Uterine smooth muscle cell (primary cell): ENCODE results near the gene S100A13. TPM values are rescaled to one million over a fixed set of nuclear protein-coding genes. Genes with fewer than 3 reads are reported as not detected.

Source experiments
- total RNA-seq: library from RNA; depleted of rRNA; stranded (reverse); fragments of >200 nt; gene quantifications from 2 replicates; pipeline ENCODE4 v1.2.3, GENCODE V29; 2014

The S100A13 gene
- 152 and 193 TPM in 2 replicates for total RNA-seq

DNA sequence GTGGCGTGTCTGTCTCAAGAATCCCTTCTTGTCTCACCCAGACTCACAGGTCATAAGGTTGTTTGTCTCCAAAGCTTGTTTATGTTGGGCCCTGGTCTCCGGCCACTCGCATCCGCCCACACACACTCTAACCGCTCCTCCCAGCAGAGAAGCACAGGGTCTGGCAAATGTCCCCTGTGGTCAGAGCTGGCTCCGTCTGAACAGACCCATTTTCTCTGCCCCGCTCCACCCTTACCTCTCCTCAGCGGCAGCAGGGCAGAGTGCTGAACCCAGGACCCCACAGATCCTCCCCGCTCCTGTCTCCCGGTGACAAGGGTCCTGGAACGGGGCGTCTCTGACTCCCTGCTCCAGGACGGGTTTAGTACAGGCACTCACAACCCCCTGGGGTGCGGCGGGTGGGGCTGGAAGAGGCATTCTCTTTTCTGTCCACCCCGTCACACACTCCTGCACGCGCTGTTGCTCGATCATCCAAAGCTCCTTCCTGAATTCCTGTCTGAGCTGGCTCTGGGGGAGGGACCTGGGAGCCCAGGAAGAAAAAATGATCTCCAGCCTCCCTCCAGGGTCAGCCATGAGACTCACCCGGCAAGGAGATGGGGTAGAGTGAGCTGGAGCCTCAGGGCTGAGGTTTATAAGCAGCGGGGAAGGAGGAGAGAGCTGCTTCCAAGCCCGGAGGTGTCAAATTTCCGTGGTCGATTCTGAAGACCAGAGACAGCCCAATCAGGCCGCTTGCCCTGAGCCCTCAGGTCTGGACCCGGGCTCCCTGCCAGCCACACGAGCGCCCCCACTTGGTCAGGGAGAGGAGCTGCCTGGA, at the start of gene S100A13:
S100A13 (minus strand) TSS at position 602 of the 811 bp plus-strand sequence. CDS start 1,033 bp downstream, outside the sequence.

GRCh38 chr1:153670859-153671627, 43.7 kb upstream of the S100A13 start, which contains the start of gene ILF2:
Gene ILF2 (minus strand): TSS chr1:153670993. CDS start chr1:153670922, 71 bp downstream.

GRCh38 chr1:153658400-153659174, 31.3 kb upstream of the S100A13 start, which contains the start of gene SNAPIN:
Gene SNAPIN (plus strand): TSS chr1:153658703. CDS start chr1:153658744, 41 bp downstream.

GRCh38 chr1:153633754-153634665, 6.7 kb upstream of the S100A13 start, which contains the start of gene CHTOP:
Gene CHTOP (plus strand): TSS chr1:153634066. CDS start chr1:153636589, 2,523 bp downstream.

DNA sequence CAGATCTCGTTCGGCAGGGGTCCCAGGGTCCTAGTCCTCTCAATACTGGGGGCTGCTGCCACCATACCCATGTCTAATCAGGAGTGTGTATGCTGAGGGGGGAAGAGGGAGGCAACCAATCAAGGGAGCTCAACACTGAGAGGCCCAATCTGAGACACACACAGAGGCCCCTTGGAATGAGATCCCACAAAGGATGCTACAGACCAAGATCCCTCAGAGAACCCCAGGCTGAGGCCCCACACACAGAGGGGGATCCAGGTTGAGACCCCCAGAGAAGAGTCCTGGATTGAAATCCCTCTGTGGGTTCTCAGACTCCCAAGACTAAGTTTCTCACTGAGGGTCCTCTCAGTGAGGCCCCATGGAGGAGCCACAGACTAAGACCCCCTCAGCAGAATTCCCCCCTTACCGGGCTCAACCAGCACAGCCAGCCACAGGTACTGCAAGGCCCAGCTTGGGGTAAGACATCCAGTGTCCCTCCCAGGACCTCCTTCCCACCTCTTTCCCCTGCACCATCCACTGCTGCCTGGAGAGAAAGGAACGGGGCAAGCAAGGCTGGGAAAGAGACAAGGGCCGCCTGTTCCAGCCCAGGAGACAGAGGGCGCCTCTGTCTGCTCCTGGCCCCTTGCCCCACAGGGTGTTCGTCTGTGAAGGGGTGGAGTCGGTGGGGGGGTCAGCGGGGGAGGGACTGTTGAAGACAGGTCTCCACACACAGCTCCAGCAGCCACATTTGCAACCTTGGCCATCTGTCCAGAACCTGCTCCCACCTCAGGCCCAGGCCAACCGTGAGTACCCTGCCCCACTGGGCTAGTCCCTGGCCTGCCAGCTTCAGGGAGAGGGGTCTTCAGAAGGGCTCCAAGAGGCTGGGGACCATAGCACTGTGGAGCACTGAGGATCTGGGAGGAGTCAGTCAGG, 666 bp upstream of the S100A13 start, which contains the start of gene S100A1:
S100A1 (plus strand) TSS at position 720 of the 912 bp plus-strand sequence. CDS start 2,088 bp downstream, outside the sequence.

DNA sequence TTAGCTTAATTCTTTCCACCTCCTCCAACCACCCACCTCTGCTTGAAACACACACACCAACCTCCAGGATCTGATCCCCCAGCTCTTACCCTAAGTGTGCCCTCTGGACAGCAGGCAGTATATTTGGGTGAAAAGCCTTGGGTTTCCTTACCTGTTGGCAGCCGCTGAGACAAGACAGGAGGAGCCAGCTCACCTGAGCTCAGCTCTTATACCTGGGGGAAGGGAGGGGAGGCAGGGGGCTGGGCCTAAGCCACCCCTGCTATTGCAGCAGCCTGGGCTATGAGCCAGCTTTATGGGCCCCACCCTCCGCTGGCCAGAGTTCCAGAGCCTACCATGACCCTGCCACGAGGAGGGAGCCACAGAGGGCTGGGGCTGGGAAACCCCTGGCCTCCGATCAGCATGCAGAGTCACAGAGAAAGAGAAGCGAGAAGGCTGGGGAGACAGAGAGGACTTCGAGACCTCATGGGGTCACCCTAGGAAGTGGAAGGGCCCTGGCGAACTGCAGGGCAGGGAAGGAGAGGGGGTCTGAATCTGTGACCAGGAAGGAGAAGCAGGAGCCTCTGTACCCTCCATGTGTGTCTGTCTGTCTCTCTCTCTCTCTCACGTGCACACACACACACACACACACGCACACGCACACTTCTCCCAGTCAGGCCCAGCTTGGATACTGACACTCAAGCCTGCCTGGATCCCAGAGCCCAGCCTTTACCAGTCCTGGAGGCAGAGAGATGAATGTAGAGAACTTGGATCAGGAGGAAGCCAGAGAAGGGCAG, 11.0 kb downstream of the S100A13 start, which contains the start of gene S100A14:
S100A14 (minus strand) TSS at position 182 of the 773 bp plus-strand sequence. CDS start 467 bp downstream, outside the sequence.

GRCh38 chr1:153612755-153613331, 14.5 kb downstream of the S100A13 start, which contains the start of gene S100A16:
Gene S100A16 (minus strand): TSS chr1:153613137. CDS start chr1:153608151, 4,986 bp downstream.

Other genes starting within 250 kb of the S100A13 start
- not detected in 2 replicates for gene S100A8, start 236.4 kb downstream of the S100A13 start, total RNA-seq
- not detected in 2 replicates for gene S100A7A, start 211.0 kb downstream of the S100A13 start, total RNA-seq
- not detected in 2 replicates for gene S100A7, start 166.9 kb downstream of the S100A13 start, total RNA-seq
- 1,072 and 1,519 TPM in 2 replicates for gene S100A6, start 91.5 kb downstream of the S100A13 start, total RNA-seq
- gene S100A5, start 86.6 kb downstream of the S100A13 start, total RNA-seq = 0.66 TPM in 1 of 2 replicates, not detected in the other
- gene S100A4, start 81.7 kb downstream of the S100A13 start, total RNA-seq = 31.4 and 82.6 TPM in 2 replicates
- gene S100A3, start 78.2 kb downstream of the S100A13 start, total RNA-seq = 2.2 and 3.3 TPM in 2 replicates
- 1.00 and 2.4 TPM in 2 replicates for gene S100A2, start 61.7 kb downstream of the S100A13 start, total RNA-seq
- 242 and 566 TPM in 2 replicates for gene S100A16, start 14.4 kb downstream of the S100A13 start, total RNA-seq
- 0.22 TPM in 1 of 2 replicates, not detected in the other for gene S100A14, start 11.2 kb downstream of the S100A13 start, total RNA-seq
- gene S100A1, start 929 bp upstream of the S100A13 start, total RNA-seq = not detected in 2 replicates
- gene CHTOP, start 6.6 kb upstream of the S100A13 start, total RNA-seq = 33.6 and 34.3 TPM in 2 replicates
- gene SNAPIN, start 31.2 kb upstream of the S100A13 start, total RNA-seq = 58.0 and 58.9 TPM in 2 replicates
- gene ILF2, start 43.5 kb upstream of the S100A13 start, total RNA-seq = 201 and 320 TPM in 2 replicates
- gene NPR1, start 51.2 kb upstream of the S100A13 start, total RNA-seq = 1.1 and 4.1 TPM in 2 replicates
- gene INTS3, start 100.5 kb upstream of the S100A13 start, total RNA-seq = 35.7 and 43.2 TPM in 2 replicates
- 6.6 and 13.0 TPM in 2 replicates for gene SLC27A3, start 147.9 kb upstream of the S100A13 start, total RNA-seq